ENCODE results near the gene VAV1. TPM values are rescaled to one million over a fixed set of nuclear protein-coding genes. Genes with fewer than 3 reads are reported as not detected.

The VAV1 gene
- total and polyA plus RNA-seq, 2 donors (not counting 1 experiment from before 2014, with no cell fraction given): 62.7 to 98.8 TPM

DNA sequence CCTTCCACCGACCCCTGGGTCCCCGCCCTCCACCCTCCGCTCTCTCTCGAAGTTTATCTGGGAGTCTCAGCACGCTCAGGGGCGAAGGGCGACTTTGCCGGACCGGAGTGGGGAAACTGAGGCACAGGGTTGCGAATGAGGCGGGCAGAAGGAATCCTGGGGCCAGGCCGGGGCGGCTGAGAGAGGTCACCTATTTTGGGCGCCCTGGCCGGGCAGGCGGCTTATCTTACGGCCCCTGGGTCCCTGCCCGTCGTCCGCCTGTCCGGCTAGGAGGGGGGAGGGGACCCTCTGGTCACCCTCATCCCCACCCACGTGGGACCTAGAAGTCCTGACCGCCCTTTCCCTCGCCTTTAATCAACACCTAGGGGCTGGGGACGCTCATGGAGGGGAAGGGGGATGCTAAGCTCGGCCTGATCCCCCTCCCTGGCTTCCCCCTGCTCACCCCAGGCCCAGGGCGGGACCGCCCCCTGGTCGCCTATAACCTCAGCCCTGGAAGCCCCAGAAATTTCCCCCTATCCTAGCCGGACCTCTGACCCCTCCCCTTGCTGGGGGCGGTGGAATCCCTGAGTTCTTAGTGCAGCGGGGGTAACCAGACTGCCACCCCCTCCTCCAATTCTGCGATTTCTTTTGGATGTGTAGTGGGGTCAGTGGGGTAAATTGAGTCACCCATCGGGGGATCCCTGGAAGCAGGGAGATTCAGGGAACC, 32.5 kb upstream of the VAV1 start:
- 0% methylated on average over 16 of the region's 34 CpGs for WGBS (ENCODE audit: insufficient coverage)
- no peak for TF ChIP-seq EZH2 (IDR thresholded peaks at IDR 0.05; ENCODE audit: borderline replicate concordance, insufficient read depth, low read depth, low read length, poor library complexity, severe bottlenecking)
- TF ChIP-seq, protein P1, sequence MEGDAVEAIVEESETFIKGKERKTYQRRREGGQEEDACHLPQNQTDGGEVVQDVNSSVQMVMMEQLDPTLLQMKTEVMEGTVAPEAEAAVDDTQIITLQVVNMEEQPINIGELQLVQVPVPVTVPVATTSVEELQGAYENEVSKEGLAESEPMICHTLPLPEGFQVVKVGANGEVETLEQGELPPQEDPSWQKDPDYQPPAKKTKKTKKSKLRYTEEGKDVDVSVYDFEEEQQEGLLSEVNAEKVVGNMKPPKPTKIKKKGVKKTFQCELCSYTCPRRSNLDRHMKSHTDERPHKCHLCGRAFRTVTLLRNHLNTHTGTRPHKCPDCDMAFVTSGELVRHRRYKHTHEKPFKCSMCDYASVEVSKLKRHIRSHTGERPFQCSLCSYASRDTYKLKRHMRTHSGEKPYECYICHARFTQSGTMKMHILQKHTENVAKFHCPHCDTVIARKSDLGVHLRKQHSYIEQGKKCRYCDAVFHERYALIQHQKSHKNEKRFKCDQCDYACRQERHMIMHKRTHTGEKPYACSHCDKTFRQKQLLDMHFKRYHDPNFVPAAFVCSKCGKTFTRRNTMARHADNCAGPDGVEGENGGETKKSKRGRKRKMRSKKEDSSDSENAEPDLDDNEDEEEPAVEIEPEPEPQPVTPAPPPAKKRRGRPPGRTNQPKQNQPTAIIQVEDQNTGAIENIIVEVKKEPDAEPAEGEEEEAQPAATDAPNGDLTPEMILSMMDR (IDR thresholded peaks at IDR 0.05): no peak
- POLR2A ChIA-PET: interaction anchor here (4.5 kb wide), 1 partner anchor 32 kb away, joined by 17 read pairs; the partner anchor contains the start of gene VAV1
- Histone ChIP-seq H3K9me3 (ENCODE audit: control extremely low read depth in 1 of 3, control insufficient read depth in 2 of 3, insufficient read depth in 1 of 3, low read length in 2 of 3) (no peaks in the 10 kb centered on the region), H3K27ac (ENCODE audit: low read length in 2 of 2) (peak overlapping the region; percentile 64), H3K4me1 (ENCODE audit: control insufficient read depth in 2 of 2, insufficient read depth in 2 of 2, low read length in 2 of 2) (peaks cover 39 to 51% of the 10 kb centered on the region in 2 donors), H3K36me3 (replicated peaks in 1 of 2; ENCODE audit: control extremely low read depth in 1 of 2, control insufficient read depth in 1 of 2, extremely low read depth in 1 of 2, insufficient read depth in 2 of 2, low read length in 1 of 2) (peaks cover 0 to 3% of the 10 kb centered on the region in 2 experiments), H2AFZ (ENCODE audit: insufficient read depth, low read depth, low read length, poor library complexity, severe bottlenecking) (peak overlapping the region; percentile 31), H3K27me3 (replicated peaks in 1 of 4; ENCODE audit: control extremely low read depth in 1 of 4, control insufficient read depth in 3 of 4, insufficient read depth in 4 of 4, low read length in 3 of 4) (no peaks in the 10 kb centered on the region), H3K9ac (ENCODE audit: low read length) (peak overlapping the region; percentile 61), H3K79me2 (ENCODE audit: control insufficient read depth, insufficient read depth, low read length) (peaks cover 10% of the 10 kb centered on the region), H4K20me1 (ENCODE audit: control insufficient read depth, insufficient read depth, low read length, poor library complexity, severe bottlenecking) (no peaks in the 10 kb centered on the region), H3K4me3 (ENCODE audit: control extremely low read depth in 1 of 5, extremely low read depth in 1 of 5, insufficient read depth in 1 of 5, low read depth in 2 of 5, low read length in 4 of 5) (peak overlapping the region in 4 of 5 experiments; percentile 55 to 74 (median 63)), H3K4me2 (replicated peaks; ENCODE audit: low read depth, low read length, poor library complexity, severe bottlenecking) (peak overlapping the region; percentile 89)
- DNase-seq (no peak), ATAC-seq (ENCODE audit: low read depth) (no peak)
- no peaks in the 10 kb centered on the region for H3K27me3 Mint-ChIP-seq
- H3K9me3 Mint-ChIP-seq (ENCODE audit: insufficient read depth): no peaks in the 10 kb centered on the region
- H3K27ac Mint-ChIP-seq: peak overlapping the region; percentile 72
- intact Hi-C loops (cut with micrococcal nuclease): loop anchor here (1.0 to 5.0 kb wide), 5 partner anchors 32 to 367 kb away; partner anchors contain the start of genes ALKBH7, CD70 and VAV1
- CTCF ChIA-PET: interaction anchor here (1.0 to 5.3 kb wide), 2 partner anchors 33 to 124 kb away, joined by 5 to 41 read pairs; partner anchors contain the start of gene VAV1
- peak overlapping the region; percentile 91 for H3K4me3 Mint-ChIP-seq
- peaks cover 39% of the 10 kb centered on the region for H3K4me1 Mint-ChIP-seq
